T-cell (primary cell): ENCODE measurements around the gene NSDHL. TPM values are rescaled to one million over a fixed set of nuclear protein-coding genes. Genes with fewer than 3 reads are reported as not detected.
"Not testable (repeated sequence)": the region's sequence is repeated elsewhere in the genome, so short reads cannot be mapped to it uniquely, and the experiment has no call there.

Experiments used
- ATAC-seq, 4 experiments: fragments of 200-7000 bp in 3 of 4; fragments of 150-1000 bp in 1 of 4; cut with Tn5 transposase; replicated peaks in 1 of 4; 1 replicate in 3 of 4; 2 replicates in 1 of 4; pipeline ENCODE4 v1.10.0; 2021; ENCODE audit warnings: moderate library complexity in 3 of 4, mild to moderate bottlenecking in 2 of 4, moderate number of reproducible peaks in 1 of 4
- CTCF ChIA-PET, 2 donors: fragments of 300-600 bp; sonication (Branson Sonifier 250); formaldehyde crosslinking; loops; one replicate each; lab custom pipeline; 2022; ENCODE audit warnings: antibody characterized with exemption in 2 of 2; lab: Charles Lee
- POLR2A ChIA-PET, 2 donors: fragments of 300-600 bp; sonication (Branson Sonifier 250); formaldehyde crosslinking; loops; one replicate each; lab custom pipeline; 2022; ENCODE audit warnings: antibody characterized with exemption in 2 of 2; lab: Charles Lee
- DNase-seq, 35 experiments: peaks; one replicate each; pipeline versions ENCODE4 v3.0.0 to v3.0.0-alpha.2; 2013 to 2023
- H3K27ac ChIP-seq: one replicate; pipeline ENCODE4 v1.5.1; 2013; ENCODE audit warnings: low read length
- H3K27me3 ChIP-seq, 2 experiments: replicated peaks in 1 of 2; 1 replicate in 1 of 2; 2 replicates in 1 of 2; pipeline versions ENCODE4 v1.6.1 to v1.7.0; 2013; ENCODE audit warnings: low read length in 1 of 2, mixed read lengths in 1 of 2; ENCODE audit not compliant: control insufficient read depth in 2 of 2, insufficient read depth in 2 of 2; ENCODE audit errors: extremely low read depth in 1 of 2
- H3K36me3 ChIP-seq, 2 donors: 1 replicate in 1 of 2; 2 replicates in 1 of 2; pipeline versions ENCODE4 v1.6.1 to v1.7.0; 2013; ENCODE audit warnings: low read length in 1 of 2; ENCODE audit not compliant: control insufficient read depth in 2 of 2, insufficient read depth in 1 of 2; ENCODE audit errors: extremely low read depth in 1 of 2
- H3K4me1 ChIP-seq, 2 experiments: 1 replicate in 1 of 2; 2 replicates in 1 of 2; pipeline versions ENCODE4 v1.6.1 to v1.7.0; 2013; ENCODE audit warnings: low read length in 2 of 2, mixed read lengths in 1 of 2; ENCODE audit not compliant: insufficient read depth in 2 of 2, control insufficient read depth in 1 of 2; ENCODE audit errors: extremely low read depth in 1 of 2
- H3K4me3 ChIP-seq, 2 donors: 1 replicate in 1 of 2; 2 replicates in 1 of 2; pipeline versions ENCODE4 v1.5.1 to v1.7.0; 2013; ENCODE audit warnings: mild to moderate bottlenecking in 2 of 2, low read length in 1 of 2, moderate library complexity in 1 of 2; ENCODE audit not compliant: control insufficient read depth in 1 of 2; ENCODE audit errors: extremely low read depth in 1 of 2
- H3K9me3 ChIP-seq: 2 replicates; pipeline ENCODE4 v1.7.0; 2013
- H3K27ac Mint-ChIP-seq, 2 donors: one replicate each; pipeline ENCODE4 v1.8.0; 2020 to 2021; ENCODE audit warnings: mild to moderate bottlenecking in 2 of 2, mixed read lengths in 2 of 2
- H3K27me3 Mint-ChIP-seq, 2 donors: one replicate each; pipeline ENCODE4 v1.8.0; 2021 to 2022; ENCODE audit warnings: mixed read lengths in 2 of 2
- H3K36me3 Mint-ChIP-seq: one replicate; pipeline ENCODE4 v1.8.0; 2021; ENCODE audit warnings: mixed read lengths
- H3K4me1 Mint-ChIP-seq, 3 donors: one replicate each; pipeline ENCODE4 v1.8.0; 2020 to 2022; ENCODE audit warnings: mixed read lengths in 3 of 3, mild to moderate bottlenecking in 1 of 3
- H3K4me3 Mint-ChIP-seq, 3 donors: one replicate each; pipeline ENCODE4 v1.8.0; 2020 to 2022; ENCODE audit warnings: mild to moderate bottlenecking in 3 of 3, mixed read lengths in 3 of 3, moderate library complexity in 3 of 3
- H3K9me3 Mint-ChIP-seq, 3 donors: one replicate each; pipeline ENCODE4 v1.8.0; 2020 to 2022; ENCODE audit warnings: mixed read lengths in 3 of 3
- WGBS: methylation state at CpG from one replicate; pipeline ENCODE4 v1.1.5; 2013; ENCODE audit warnings: missing lambda C conversion rate; ENCODE audit not compliant: insufficient coverage; 5-methylcytosine and 5-hydroxymethylcytosine counted together
- total RNA-seq, 35 experiments: library from RNA in 6 of 35; stranded (reverse) in 6 of 35; fragments of 120-200 nt in 1 of 35; gene quantifications; one replicate each; pipeline versions ENCODE4 v1.2.1 to v1.2.4 and lab custom pipeline; 2013 to 2026

NSDHL gene
- total RNA-seq, 5 donors from 2014 or later (not counting 1 experiment from before 2014, with no cell fraction given), result 3.1 to 8.1 (median 7.1) TPM

GRCh38 chrX:152835470-152835869 lies 4.6 kb downstream of the NSDHL start:
- H3K4me1 Mint-ChIP-seq, result peaks cover 15 to 42% (median 34%) of the 10 kb centered on the region in 3 donors
- H3K9me3 ChIP-seq, H3K27me3 ChIP-seq, H3K9me3 Mint-ChIP-seq, ATAC-seq, H3K27ac ChIP-seq, H3K27ac Mint-ChIP-seq, H3K36me3 ChIP-seq, H3K4me3 Mint-ChIP-seq, CTCF ChIA-PET, H3K4me3 ChIP-seq, POLR2A ChIA-PET, DNase-seq, H3K27me3 Mint-ChIP-seq: not testable (repeated sequence)
- no CpG with 5 or more reads among the region's 1 CpG for WGBS
- H3K36me3 Mint-ChIP-seq, result peaks cover 21% of the 10 kb centered on the region
- H3K4me1 ChIP-seq, result peaks cover 2 to 13% of the 10 kb centered on the region in 2 experiments

- Mint-ChIP-seq H3K4me3 (no peak overlapping the region), H3K9me3 (no peaks in the 10 kb centered on the region), H3K27ac (no peak overlapping the region), H3K36me3 (peaks cover 14% of the 10 kb centered on the region), H3K27me3 (no peaks in the 10 kb centered on the region), H3K4me1 (peaks cover 5 to 11% (median 9%) of the 10 kb centered on the region in 3 donors)
- Histone ChIP-seq H3K4me3 (no peak overlapping the region), H3K9me3 (no peaks in the 10 kb centered on the region), H3K27me3 (no peaks in the 10 kb centered on the region), H3K27ac (no peak overlapping the region), H3K4me1 (no peaks in the 10 kb centered on the region), H3K36me3 (no peaks in the 10 kb centered on the region)
- ChIA-PET CTCF (no interaction called here), POLR2A (no interaction called here)
- WGBS, result 100% methylated on average over 1 of the region's 10 CpGs
- ATAC-seq, result no peak
- no peak for DNase-seq
Observed at GRCh38 chrX:152842772-152843338, 12.0 kb downstream of the NSDHL start.

- no peak overlapping the region for H3K27ac ChIP-seq
- H3K4me1 ChIP-seq, result no peaks in the 10 kb centered on the region
- Mint-ChIP-seq H3K27me3 (no peaks in the 10 kb centered on the region), H3K9me3 (no peaks in the 10 kb centered on the region), H3K4me3 (no peak overlapping the region), H3K36me3 (peaks cover 14% of the 10 kb centered on the region), H3K27ac (no peak overlapping the region), H3K4me1 (peaks cover 0 to 4% (median 2%) of the 10 kb centered on the region in 3 donors)
- H3K27me3 ChIP-seq, result no peaks in the 10 kb centered on the region
- no peak for DNase-seq
- WGBS, result no CpG with 5 or more reads among the region's 5 CpGs
- H3K9me3 ChIP-seq, result no peaks in the 10 kb centered on the region
- POLR2A ChIA-PET, result no interaction called here
- H3K36me3 ChIP-seq, result no peaks in the 10 kb centered on the region
- ATAC-seq, result no peak
- no peak overlapping the region for H3K4me3 ChIP-seq
- CTCF ChIA-PET, result no interaction called here
Observed at GRCh38 chrX:152843852-152844251, 13.0 kb downstream of the NSDHL start.

- ChIA-PET POLR2A (no interaction called here), CTCF (no interaction called here)
- Histone ChIP-seq H3K36me3 (no peaks in the 10 kb centered on the region), H3K27me3 (no peaks in the 10 kb centered on the region), H3K4me3 (no peak overlapping the region), H3K9me3 (no peaks in the 10 kb centered on the region), H3K27ac (no peak overlapping the region), H3K4me1 (no peaks in the 10 kb centered on the region)
- peaks cover 0 to 2% (median 2%) of the 10 kb centered on the region in 3 donors for H3K4me1 Mint-ChIP-seq
- H3K27me3 Mint-ChIP-seq, result no peaks in the 10 kb centered on the region
- H3K9me3 Mint-ChIP-seq, result no peaks in the 10 kb centered on the region
- H3K27ac Mint-ChIP-seq, result no peak overlapping the region
- WGBS, result 100% methylated on average over 2 of the region's 6 CpGs
- DNase-seq (no peak), ATAC-seq (no peak)
- no peak overlapping the region for H3K4me3 Mint-ChIP-seq
- peaks cover 15% of the 10 kb centered on the region for H3K36me3 Mint-ChIP-seq
Observed at GRCh38 chrX:152844256-152844655, 13.4 kb downstream of the NSDHL start.

GRCh38 chrX:152845618-152846240 lies 14.9 kb downstream of the NSDHL start:
- ChIA-PET CTCF (no interaction called here), POLR2A (no interaction called here)
- Histone ChIP-seq H3K36me3 (peaks cover 0 to 6% of the 10 kb centered on the region in 2 donors), H3K4me3 (no peak overlapping the region), H3K27ac (no peak overlapping the region), H3K9me3 (no peaks in the 10 kb centered on the region), H3K4me1 (no peaks in the 10 kb centered on the region), H3K27me3 (no peaks in the 10 kb centered on the region)
- Mint-ChIP-seq H3K27ac (no peak overlapping the region), H3K27me3 (no peaks in the 10 kb centered on the region), H3K36me3 (peaks cover 18% of the 10 kb centered on the region), H3K4me1 (peaks cover 0 to under 1% (median 0%) of the 10 kb centered on the region in 3 donors), H3K9me3 (no peaks in the 10 kb centered on the region), H3K4me3 (no peak overlapping the region)
- ATAC-seq (no peak), DNase-seq (no peak)
- WGBS, result 93% methylated on average over 8 of the region's 17 CpGs

- H3K27me3 Mint-ChIP-seq, result peaks cover 0 to 5% of the 10 kb centered on the region in 2 donors
- H3K36me3 Mint-ChIP-seq, result peaks cover 24% of the 10 kb centered on the region
- no peak overlapping the region for H3K27ac Mint-ChIP-seq
- ChIA-PET POLR2A (no interaction called here), CTCF (no interaction called here)
- peaks cover 0 to 3% (median 0%) of the 10 kb centered on the region in 3 donors for H3K4me1 Mint-ChIP-seq
- WGBS, result no CpG with 5 or more reads among the region's 6 CpGs
- H3K9me3 Mint-ChIP-seq, result no peaks in the 10 kb centered on the region
- Histone ChIP-seq H3K4me1 (no peaks in the 10 kb centered on the region), H3K27ac (no peak overlapping the region), H3K9me3 (no peaks in the 10 kb centered on the region), H3K36me3 (peaks cover 0 to 12% of the 10 kb centered on the region in 2 donors), H3K27me3 (no peaks in the 10 kb centered on the region), H3K4me3 (no peak overlapping the region)
- no peak overlapping the region for H3K4me3 Mint-ChIP-seq
- DNase-seq (no peak), ATAC-seq (no peak)
Observed at GRCh38 chrX:152847281-152847680, 16.4 kb downstream of the NSDHL start.
